T-helper 1 cell treated with Interleukin-12 subunit alpha and Interleukin-12 subunit beta and Interleukin-4 antibody, amounts not matched to agents 30 μg/mL and 1 μg/mL, for 36 hours (primary cell): ENCODE measurements around the gene TUB.

ENCODE experiments used
- H3K27ac Mint-ChIP-seq: one replicate; pipeline ENCODE4 v1.8.0; 2021; ENCODE audit warnings: mild to moderate bottlenecking, mixed read lengths
- H3K27me3 Mint-ChIP-seq: one replicate; pipeline ENCODE4 v1.8.0; 2021; ENCODE audit warnings: low read depth, mixed read lengths
- H3K36me3 Mint-ChIP-seq: one replicate; pipeline ENCODE4 v1.8.0; 2021; ENCODE audit warnings: low read depth, mixed read lengths
- H3K4me1 Mint-ChIP-seq: one replicate; pipeline ENCODE4 v1.8.0; 2021; ENCODE audit warnings: low read depth, mixed read lengths
- H3K4me3 Mint-ChIP-seq: one replicate; pipeline ENCODE4 v1.8.0; 2021; ENCODE audit warnings: mild to moderate bottlenecking, moderate library complexity, mixed read lengths
- H3K9me3 Mint-ChIP-seq: one replicate; pipeline ENCODE4 v1.8.0; 2021; ENCODE audit warnings: mixed read lengths

Gene TUB

DNA sequence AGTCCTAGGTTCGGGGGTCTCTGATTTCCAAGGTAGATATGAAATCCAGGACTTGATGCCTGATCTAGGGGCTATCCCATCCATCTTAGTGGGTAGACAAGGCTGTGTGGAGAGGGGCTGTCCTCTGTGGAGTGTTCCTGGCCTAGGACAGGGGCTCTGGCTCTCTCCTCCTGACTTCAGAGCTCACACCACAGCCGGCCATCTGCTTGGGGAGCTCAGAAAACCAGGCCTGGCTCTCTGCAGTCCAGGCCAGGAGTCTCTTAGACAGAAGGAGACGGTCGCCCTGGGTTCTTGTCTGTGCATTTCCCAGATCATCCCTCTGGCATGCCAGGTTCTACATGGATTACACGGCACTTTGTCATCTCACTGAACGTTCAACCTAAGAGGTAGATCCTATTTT lies 17.9 kb downstream of the TUB start:
- no peaks in the 10 kb centered on the region for H3K4me1 Mint-ChIP-seq
- H3K4me3 Mint-ChIP-seq, result no peak overlapping the region
- H3K9me3 Mint-ChIP-seq, result no peaks in the 10 kb centered on the region
- H3K36me3 Mint-ChIP-seq, result no peaks in the 10 kb centered on the region
- no peaks in the 10 kb centered on the region for H3K27me3 Mint-ChIP-seq
- no peak overlapping the region for H3K27ac Mint-ChIP-seq

DNA sequence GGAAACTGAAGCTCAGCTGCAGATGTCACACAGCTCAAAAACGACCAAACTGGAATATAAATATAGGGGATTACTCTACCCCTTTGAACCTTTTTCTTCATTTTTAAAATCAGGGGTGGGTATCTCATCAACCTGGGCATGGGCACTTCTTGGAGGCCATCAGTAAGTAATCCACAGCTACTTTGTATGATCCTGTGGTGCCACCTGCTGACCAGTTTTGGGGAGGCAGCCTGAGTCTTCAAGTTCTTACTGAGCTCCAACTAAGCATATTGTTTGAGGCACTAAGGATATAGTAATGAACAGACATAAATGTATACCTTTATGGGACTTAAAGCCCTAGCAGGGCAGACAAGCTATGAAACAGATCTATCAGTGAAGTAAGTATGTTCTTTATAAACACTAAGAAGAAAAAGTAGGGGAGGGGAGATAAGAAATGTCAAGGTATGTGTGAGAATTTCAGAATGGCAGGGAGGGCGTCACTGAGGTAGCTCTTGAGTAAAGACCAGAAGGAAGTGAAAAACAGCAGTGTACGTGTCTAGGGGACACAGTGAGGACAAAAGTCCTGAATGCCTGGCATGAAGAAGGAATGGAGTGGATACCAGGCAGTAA lies 18.4 kb downstream of the TUB start:
- H3K36me3 Mint-ChIP-seq, result no peaks in the 10 kb centered on the region
- no peak overlapping the region for H3K27ac Mint-ChIP-seq
- no peak overlapping the region for H3K4me3 Mint-ChIP-seq
- no peaks in the 10 kb centered on the region for H3K27me3 Mint-ChIP-seq
- H3K9me3 Mint-ChIP-seq, result no peaks in the 10 kb centered on the region
- H3K4me1 Mint-ChIP-seq, result no peaks in the 10 kb centered on the region

DNA sequence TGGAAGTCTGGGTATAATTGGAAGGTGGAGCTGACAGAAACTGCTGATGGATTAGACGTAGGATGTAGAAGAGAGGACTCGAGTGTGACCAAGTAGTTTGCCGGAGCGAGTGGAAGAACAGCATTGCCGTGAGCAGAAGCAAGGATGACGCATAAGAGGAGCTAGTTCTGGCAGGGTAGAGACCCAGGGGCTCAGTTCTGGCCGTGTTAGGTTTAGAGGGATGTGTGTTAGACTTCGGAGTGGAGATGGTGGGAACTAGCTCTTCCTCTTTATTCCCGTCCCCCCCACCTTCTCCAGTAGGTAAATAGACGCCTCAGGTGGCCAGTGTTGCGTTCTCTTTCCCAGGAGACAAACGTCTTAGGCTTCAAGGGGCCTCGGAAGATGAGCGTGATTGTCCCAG lies 19.1 kb downstream of the TUB start:
- Mint-ChIP-seq H3K4me3 (no peak overlapping the region), H3K9me3 (no peaks in the 10 kb centered on the region), H3K27ac (no peak overlapping the region), H3K27me3 (no peaks in the 10 kb centered on the region), H3K36me3 (no peaks in the 10 kb centered on the region), H3K4me1 (no peaks in the 10 kb centered on the region)

DNA sequence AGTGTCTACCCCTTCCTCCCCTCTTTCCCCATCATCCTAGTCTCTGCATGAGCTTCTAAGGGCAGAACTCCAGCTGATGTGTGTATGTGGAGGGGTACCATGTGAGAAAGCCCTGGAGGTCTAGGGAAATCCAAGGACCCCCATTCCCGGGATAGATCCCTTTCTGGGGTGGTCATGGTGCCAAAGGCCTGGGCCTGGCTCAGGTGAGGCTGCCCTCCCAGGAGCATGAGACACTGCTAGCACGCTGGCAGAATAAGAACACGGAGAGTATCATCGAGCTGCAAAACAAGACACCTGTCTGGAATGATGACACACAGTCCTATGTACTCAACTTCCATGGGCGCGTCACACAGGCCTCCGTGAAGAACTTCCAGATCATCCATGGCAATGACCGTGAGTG lies 19.6 kb downstream of the TUB start:
- H3K4me3 Mint-ChIP-seq, result no peak overlapping the region
- H3K27ac Mint-ChIP-seq, result no peak overlapping the region
- no peaks in the 10 kb centered on the region for H3K36me3 Mint-ChIP-seq
- no peaks in the 10 kb centered on the region for H3K27me3 Mint-ChIP-seq
- H3K9me3 Mint-ChIP-seq, result no peaks in the 10 kb centered on the region
- H3K4me1 Mint-ChIP-seq, result no peaks in the 10 kb centered on the region

DNA sequence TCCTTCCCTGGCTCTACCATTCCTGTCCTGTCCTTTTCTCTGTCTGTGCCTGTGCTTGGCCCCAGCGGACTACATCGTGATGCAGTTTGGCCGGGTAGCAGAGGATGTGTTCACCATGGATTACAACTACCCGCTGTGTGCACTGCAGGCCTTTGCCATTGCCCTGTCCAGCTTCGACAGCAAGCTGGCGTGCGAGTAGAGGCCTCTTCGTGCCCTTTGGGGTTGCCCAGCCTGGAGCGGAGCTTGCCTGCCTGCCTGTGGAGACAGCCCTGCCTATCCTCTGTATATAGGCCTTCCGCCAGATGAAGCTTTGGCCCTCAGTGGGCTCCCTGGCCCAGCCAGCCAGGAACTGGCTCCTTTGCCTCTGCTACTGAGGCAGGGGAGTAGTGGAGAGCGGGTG lies 20.4 kb downstream of the TUB start:
- no peak overlapping the region for H3K4me3 Mint-ChIP-seq
- no peaks in the 10 kb centered on the region for H3K4me1 Mint-ChIP-seq
- no peaks in the 10 kb centered on the region for H3K27me3 Mint-ChIP-seq
- H3K9me3 Mint-ChIP-seq, result no peaks in the 10 kb centered on the region
- no peaks in the 10 kb centered on the region for H3K36me3 Mint-ChIP-seq
- H3K27ac Mint-ChIP-seq, result no peak overlapping the region

DNA sequence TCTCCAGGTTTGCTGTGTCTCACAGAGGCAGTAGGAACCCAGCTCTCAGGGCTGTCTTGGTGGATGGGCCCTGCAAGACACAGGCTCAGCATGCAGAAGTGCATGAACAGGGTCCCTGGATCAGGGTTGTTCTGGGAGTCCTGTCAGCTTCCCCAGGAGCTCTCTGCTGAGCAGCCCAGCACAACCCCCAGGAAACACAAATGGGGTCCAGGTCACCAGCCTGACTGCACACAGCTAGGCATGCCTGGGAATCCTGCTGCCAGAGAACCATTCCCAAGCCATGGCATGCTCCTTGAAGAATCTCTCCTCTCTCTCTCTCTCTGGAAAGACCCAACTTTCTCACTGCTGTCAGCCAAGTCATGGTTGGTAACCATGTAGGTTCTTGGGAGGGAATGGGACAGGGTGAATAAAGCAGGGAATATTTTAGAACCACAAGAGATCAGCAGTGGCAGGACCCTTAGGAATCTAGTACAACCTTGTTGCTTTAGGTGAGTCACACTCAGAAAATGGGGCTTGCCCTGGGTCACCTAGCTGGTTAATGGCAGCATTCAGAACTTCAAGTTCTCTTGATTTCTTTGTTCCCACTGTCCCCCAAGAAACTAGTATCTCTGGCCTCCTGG lies 21.4 kb downstream of the TUB start:
- Mint-ChIP-seq H3K4me3 (no peak overlapping the region), H3K9me3 (no peaks in the 10 kb centered on the region), H3K36me3 (no peaks in the 10 kb centered on the region), H3K4me1 (no peaks in the 10 kb centered on the region), H3K27ac (no peak overlapping the region), H3K27me3 (no peaks in the 10 kb centered on the region)

DNA sequence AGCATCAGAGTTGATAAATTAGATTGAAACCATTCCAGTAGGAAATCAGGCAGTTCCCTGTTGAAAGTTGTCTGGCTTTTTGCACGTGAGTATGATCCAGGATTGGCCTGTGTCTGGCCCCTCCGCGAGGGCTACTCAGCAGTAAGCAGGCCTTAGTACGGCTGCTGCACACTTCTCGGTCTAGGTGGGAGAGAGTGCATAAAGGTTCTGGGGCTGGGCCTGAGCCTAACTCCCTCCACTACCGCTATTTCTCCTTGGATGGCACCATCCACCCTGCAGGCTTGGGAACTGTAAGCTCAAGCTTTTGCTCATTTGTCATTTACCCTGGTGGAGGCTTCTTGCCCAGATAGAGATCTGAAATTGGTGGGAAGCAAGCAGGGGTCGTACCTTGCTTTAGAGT lies 22.0 kb downstream of the TUB start:
- H3K4me3 Mint-ChIP-seq, result no peak overlapping the region
- H3K9me3 Mint-ChIP-seq, result no peaks in the 10 kb centered on the region
- no peak overlapping the region for H3K27ac Mint-ChIP-seq

DNA sequence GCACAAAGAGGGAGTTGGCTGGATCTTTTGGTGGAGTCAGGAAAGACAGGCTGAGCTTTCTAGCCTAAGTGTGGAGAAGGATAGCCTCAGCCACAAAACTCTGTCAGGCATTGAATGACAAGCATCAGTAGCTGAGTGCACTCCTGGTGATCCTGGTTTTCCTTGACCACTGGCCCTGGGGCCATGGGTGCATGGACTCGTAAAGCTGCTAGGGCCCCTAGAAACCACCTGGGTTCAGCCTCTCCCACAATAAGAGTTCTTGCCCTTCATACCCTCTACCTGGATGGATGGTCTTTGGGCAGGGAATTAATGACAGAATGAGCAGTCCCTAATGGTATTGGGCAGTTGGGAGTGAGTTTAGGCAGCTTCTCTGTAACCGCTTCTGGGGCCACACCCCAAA lies 22.9 kb downstream of the TUB start:
- no peaks in the 10 kb centered on the region for H3K4me1 Mint-ChIP-seq

More for the DNA sequence above, 22.0 kb downstream of the TUB start:
- Mint-ChIP-seq H3K27me3 (no peaks in the 10 kb centered on the region), H3K4me1 (no peaks in the 10 kb centered on the region), H3K36me3 (no peaks in the 10 kb centered on the region)

DNA sequence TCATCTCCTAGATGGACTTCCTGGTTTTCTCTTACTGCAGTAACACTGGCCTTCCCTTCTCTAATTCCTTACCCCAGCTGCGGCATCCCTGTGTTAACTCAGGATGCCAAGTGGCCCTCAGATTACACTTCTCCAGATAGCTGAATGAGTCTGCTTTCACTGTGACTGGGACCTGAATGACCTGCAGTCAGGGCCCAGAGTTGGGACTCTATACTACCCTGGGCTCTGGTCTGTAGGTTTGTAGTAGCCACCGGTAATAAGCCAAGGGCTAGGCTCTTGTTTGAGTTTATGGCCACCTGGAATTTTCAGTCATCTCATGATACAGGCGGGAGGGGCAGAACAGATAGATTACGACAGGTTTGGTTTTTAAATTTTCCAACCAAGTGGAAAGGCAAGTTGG lies 24.1 kb downstream of the TUB start:
- H3K36me3 Mint-ChIP-seq, result no peaks in the 10 kb centered on the region
- no peak overlapping the region for H3K27ac Mint-ChIP-seq
- H3K27me3 Mint-ChIP-seq, result no peaks in the 10 kb centered on the region
- no peak overlapping the region for H3K4me3 Mint-ChIP-seq
- H3K4me1 Mint-ChIP-seq, result no peaks in the 10 kb centered on the region
- no peaks in the 10 kb centered on the region for H3K9me3 Mint-ChIP-seq

More for the DNA sequence above, 22.9 kb downstream of the TUB start:
- no peaks in the 10 kb centered on the region for H3K27me3 Mint-ChIP-seq
- H3K9me3 Mint-ChIP-seq, result no peaks in the 10 kb centered on the region
- H3K27ac Mint-ChIP-seq, result no peak overlapping the region
- no peak overlapping the region for H3K4me3 Mint-ChIP-seq
- H3K36me3 Mint-ChIP-seq, result no peaks in the 10 kb centered on the region

DNA sequence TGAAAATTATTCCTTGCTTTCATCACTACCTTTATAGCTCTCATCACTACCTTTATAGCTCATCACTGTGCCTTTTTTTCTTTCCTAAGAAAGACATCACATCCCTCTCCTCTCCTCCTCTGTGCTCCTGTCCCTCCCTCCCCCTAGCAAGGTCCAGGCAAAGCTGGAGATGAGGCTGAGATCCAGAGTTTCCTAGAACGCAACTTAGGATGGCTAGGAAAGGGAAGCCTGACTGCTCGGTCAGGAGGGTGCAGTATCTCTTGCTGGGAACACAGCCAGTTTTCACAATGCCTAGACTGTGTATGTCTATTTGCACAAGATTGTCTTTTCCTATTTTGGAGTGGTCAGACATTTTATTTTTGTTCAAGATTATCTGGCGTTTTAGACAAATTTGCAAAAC lies 24.7 kb downstream of the TUB start:
- no peaks in the 10 kb centered on the region for H3K9me3 Mint-ChIP-seq
- no peaks in the 10 kb centered on the region for H3K27me3 Mint-ChIP-seq
- no peaks in the 10 kb centered on the region for H3K36me3 Mint-ChIP-seq
- H3K4me1 Mint-ChIP-seq, result no peaks in the 10 kb centered on the region
- H3K4me3 Mint-ChIP-seq, result no peak overlapping the region
- no peak overlapping the region for H3K27ac Mint-ChIP-seq

DNA sequence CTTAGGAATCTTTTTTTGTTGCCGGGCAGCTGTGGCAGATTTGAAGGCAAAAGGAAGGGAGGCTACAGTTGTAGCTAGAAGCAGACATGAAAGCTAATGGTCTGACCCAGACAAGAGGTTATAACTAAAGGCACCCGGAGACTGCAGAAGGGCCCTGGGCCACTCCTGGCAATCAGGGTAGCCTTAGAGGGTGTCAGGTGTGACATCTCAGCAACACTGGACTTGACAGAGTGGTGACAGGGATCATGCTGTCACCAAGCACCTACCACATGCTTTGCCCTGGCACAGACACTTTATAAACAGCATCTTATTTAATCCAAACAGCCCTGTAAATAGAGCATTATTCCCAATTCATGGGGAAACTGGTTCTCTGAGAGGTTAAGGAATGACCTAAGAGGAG lies 25.7 kb downstream of the TUB start:
- Mint-ChIP-seq H3K27me3 (no peaks in the 10 kb centered on the region), H3K36me3 (no peaks in the 10 kb centered on the region), H3K9me3 (no peaks in the 10 kb centered on the region), H3K4me1 (no peaks in the 10 kb centered on the region), H3K4me3 (no peak overlapping the region), H3K27ac (no peak overlapping the region)

DNA sequence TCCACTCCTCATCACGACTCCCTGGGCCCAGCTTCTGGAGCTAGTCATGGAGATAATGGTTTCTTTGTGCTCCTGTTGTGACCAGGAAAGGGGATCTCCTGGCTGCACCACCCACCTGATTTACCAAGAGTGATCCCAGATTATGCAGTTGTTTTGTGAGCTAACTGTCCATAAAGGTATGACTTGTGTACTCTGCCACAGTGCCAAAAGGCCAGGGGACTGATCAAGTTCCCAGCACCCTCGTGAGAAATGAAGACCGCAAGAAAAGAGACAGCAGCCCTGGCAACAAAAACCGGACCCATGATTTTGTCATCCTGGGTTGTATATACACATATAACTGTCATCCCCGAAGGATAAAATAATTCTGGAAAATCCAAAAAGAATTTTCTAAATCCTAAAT lies 26.6 kb downstream of the TUB start:
- H3K27ac Mint-ChIP-seq, result no peak overlapping the region
- H3K4me1 Mint-ChIP-seq, result no peaks in the 10 kb centered on the region
- H3K4me3 Mint-ChIP-seq, result no peak overlapping the region
- H3K27me3 Mint-ChIP-seq, result no peaks in the 10 kb centered on the region
- no peaks in the 10 kb centered on the region for H3K36me3 Mint-ChIP-seq
- H3K9me3 Mint-ChIP-seq, result no peaks in the 10 kb centered on the region

DNA sequence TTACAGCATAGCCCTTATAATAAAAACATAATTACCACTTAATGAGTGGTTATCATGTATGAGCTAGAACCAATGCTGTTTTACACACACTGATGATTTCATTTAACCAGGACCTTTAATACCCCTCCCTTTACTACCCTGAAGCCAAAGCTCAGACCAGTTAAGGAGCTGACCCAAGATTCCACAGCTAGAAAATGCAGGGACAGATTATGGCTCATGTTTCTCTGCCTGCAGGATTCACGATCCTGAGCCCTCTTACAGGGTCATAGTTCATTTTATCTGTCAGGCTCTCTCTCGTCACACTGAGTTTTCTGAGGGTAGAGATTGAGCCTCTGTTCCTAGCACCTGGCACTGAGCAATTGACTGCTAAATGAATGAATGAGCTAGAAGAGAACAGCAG lies 27.4 kb downstream of the TUB start:
- no peaks in the 10 kb centered on the region for H3K9me3 Mint-ChIP-seq
- no peaks in the 10 kb centered on the region for H3K4me1 Mint-ChIP-seq
- no peak overlapping the region for H3K4me3 Mint-ChIP-seq
- no peaks in the 10 kb centered on the region for H3K27me3 Mint-ChIP-seq
- no peak overlapping the region for H3K27ac Mint-ChIP-seq
- no peaks in the 10 kb centered on the region for H3K36me3 Mint-ChIP-seq

DNA sequence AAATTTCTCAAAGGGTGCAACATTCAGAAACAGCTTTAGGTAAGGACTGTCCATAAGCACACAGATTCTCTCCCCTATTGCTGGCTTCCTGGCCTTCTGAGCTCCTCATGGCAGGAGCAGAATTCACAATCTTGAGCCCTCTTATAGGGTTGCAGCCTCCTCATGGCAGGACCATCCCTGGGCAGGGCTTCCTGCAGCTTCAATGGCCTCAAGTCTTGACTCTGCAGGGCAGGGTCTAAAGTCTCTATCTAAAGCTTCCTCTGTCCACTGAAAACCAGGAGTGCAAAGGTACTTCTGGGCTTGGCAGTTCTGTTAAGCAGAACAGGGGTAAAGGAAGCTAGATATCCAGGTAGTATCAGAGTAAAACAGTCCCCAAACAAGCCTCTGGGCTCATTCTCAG lies 28.7 kb downstream of the TUB start:
- Mint-ChIP-seq H3K9me3 (peaks cover 4% of the 10 kb centered on the region), H3K36me3 (no peaks in the 10 kb centered on the region), H3K4me1 (no peaks in the 10 kb centered on the region), H3K27ac (no peak overlapping the region), H3K27me3 (no peaks in the 10 kb centered on the region), H3K4me3 (no peak overlapping the region)

DNA sequence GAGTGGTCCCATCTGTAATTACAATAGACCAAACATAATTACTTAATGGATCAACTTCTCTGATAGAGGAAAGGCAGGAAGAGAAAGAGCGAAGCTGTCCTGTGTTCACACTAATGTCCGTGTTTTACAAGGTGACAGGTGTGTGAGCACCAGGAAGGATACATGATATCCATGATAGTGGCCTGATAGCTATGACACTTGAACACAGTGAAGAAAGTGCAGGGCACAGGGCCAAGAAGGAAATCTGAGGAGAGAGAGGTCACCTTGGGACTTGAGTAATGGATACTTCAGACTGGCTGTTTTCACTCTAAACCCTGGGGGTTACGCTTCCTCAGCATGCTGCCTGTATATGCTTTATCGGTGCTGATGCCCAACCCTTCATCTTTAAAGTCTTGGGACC lies 29.4 kb downstream of the TUB start:
- Mint-ChIP-seq H3K9me3 (peaks cover 8% of the 10 kb centered on the region), H3K4me3 (no peak overlapping the region), H3K27me3 (no peaks in the 10 kb centered on the region), H3K36me3 (peaks cover 2% of the 10 kb centered on the region), H3K4me1 (no peaks in the 10 kb centered on the region), H3K27ac (no peak overlapping the region)

DNA sequence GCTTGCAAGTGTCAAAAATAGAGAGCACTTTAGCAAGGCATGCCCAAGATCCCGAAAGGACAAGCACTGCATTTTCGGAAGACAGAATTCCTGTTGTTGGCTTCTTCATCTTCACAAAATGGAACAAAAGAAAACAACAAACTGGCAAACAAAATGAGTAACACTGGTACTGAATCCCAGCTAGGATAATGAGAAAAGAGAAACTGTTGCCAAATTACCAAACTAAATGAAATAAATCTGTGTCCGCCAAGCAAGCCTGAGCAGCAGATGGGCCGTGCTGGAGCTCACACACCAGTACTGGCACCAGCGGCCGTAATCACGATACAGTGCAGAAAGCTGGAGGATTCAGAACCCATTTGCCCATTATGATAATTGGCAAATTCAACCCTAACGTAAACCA lies 30.6 kb downstream of the TUB start:
- Mint-ChIP-seq H3K4me1 (no peaks in the 10 kb centered on the region), H3K9me3 (peaks cover 8% of the 10 kb centered on the region), H3K4me3 (no peak overlapping the region), H3K36me3 (peaks cover 2% of the 10 kb centered on the region), H3K27me3 (no peaks in the 10 kb centered on the region), H3K27ac (no peak overlapping the region)
